HG03095 (cell line): ENCODE results near the gene HMGCS1.
"Not testable (repeated sequence)": the region's sequence is repeated elsewhere in the genome, so short reads cannot be mapped to it uniquely, and the experiment has no call there.

ENCODE experiments used
- ATAC-seq: cut with Tn5 transposase; IDR thresholded peaks from one replicate; pipeline ENCODE4 v1.9.1; 2021; ENCODE audit warnings: moderate library complexity; ENCODE audit not compliant: unreplicated experiment

Gene HMGCS1

DNA sequence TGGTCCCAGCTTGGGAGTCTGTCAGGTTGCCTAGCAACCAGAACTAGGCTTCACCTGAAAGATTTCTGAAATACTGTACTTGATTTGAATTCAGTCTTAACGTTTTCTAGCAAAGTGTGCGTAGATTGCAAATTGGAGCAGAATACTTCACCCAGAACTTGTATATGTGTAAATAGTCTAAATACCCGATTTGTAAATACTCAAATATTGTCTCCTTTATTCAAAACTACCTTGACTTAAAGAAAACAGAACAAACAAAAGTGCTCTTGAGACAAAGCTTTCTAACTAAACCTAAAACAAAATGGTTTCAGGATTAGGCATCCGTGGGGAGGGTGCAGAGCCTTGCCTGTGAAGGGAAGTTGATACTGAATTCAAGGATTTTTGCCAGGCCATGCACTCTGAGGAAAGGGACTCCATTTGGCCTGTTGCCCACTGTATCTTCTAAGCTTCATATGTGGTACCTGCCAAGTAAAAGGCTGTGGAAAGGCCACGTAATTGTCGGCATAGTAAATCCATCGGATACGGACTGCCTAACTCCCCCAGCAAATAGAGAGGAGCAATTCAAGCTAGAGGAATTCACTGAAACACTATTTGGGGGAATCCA lies 744 bp upstream of the HMGCS1 start:
- no peak for ATAC-seq

DNA sequence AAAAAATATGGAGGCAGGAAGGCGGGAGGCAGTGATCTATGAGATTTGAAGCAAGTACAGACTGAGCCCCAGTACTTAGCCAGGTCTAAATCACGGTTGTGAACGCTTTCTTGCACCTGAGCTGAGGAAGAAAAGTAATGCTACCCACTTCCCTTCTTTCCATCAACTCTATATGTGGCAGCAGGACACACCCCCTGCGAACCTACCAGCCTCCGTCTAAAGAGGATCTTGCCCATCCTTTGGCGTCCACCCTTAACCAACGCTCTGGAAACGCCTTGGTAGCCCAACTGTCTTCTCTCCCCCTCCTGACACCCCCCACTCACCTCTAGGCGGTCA lies 545 bp downstream of the HMGCS1 start:
- peak; percentile 4 for ATAC-seq

DNA sequence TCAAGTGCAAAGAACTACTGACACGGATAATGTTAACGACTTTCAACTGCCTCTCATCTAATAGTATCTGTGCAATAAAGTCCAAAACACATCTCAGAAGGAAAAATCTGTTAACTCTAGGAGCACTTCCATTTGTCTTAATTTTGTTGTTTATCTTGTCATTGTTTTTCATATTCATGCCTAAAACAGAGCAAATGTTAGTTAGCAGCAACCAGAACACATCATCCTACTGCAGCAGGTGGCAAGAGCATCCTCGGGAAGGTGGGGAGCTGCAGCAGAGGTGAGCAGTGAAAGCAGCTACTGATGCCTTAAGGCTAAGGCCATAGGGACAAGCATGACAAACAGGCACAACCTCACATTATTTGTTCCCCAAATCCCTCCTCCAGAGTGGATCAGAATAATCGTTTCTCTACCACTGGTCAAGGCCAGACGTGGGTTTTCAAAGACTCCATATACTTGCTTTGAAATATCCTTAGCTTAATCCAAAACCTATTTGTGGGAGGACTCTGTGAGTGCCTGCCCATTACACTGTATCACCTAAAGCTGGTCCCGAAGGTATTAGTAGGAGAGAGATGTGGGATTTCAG lies 1.0 kb downstream of the HMGCS1 start:
- ATAC-seq = no peak

DNA sequence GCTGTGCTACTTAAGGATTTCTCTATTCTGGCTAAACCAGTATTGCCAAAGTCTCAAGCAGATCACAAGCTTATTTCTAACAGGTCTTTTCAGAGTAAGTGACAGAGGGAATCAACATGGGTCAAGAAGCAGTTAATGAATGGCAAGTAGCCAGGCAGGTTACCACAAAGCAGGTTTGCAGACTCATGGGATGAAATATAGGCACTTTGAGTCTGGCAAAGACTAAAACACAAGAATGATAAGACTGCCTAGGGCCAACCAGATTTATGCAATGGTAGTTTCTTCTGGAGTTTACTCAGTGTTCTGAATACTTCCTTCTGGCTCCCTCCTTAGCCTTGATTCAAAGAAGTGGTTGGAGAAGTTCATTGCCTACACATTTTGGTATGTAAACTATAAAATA lies 3.6 kb downstream of the HMGCS1 start:
- no peak for ATAC-seq

DNA sequence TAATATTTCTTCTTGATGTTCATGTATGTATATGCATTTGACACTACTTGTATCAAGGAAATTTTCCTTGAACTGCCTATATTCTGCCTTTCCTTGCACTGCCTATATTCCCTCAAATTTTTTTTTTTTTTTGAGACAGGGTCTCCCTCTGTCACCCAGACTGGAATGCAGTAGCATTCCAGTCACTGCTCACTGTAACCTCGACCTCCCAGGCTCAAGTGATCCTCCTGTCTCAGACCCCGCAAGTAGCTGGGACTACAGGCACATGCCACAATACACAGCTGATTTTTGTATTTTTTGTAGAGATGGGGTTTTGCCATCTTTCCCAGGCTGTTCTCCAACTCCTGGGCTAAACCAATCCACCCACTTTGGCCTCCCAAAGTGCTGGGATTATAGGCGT lies 4.1 kb downstream of the HMGCS1 start:
- no peak for ATAC-seq

DNA sequence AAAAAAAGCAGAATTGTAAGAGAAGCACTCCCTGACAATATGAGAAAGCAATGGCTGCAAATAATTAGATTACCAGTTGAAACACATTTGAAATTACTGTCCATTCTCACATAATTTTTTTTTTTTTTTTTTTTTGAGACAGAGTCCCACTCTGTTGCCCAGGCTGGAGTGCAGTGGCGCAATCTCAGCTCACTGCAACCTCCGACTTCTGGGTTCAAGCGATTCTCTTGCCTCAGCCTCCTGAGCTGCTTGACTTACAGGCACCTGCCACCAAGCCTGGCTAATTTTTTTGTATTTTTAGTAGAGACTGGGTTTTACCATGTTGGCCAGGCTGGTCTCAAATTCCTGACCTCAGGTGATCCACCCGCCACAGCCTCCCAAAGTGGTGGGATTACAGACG lies 6.3 kb downstream of the HMGCS1 start:
- ATAC-seq = not testable (repeated sequence)

DNA sequence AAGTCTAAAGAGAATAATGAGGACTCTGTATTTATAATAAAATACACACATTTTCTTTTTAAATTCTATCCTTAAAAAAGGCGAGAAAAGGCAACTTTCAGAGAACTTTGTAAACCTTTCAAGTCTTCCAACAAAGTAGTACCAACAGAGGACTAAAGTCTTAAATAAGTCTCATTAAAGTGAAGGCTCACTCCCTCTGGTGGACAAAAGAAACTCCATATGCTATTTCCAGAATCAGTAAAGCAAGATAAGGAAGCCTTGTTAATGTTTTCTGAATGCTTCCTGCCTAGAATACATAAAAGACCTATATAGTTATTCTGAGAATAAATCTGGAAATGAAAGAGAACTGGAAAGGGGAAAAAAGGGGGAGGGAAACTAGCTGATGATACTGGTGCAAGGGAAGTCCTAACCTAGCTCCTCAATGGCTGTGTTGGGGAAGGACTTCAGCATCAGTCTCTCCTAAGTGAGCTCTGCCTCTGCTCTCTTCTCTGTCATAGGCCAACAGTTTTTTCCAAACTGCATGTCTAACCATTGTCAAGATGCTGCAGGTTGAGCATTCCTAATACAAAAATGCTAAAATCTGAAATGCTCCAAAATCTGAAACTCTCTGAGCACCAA lies 7.2 kb downstream of the HMGCS1 start:
- peak; percentile 52 for ATAC-seq

DNA sequence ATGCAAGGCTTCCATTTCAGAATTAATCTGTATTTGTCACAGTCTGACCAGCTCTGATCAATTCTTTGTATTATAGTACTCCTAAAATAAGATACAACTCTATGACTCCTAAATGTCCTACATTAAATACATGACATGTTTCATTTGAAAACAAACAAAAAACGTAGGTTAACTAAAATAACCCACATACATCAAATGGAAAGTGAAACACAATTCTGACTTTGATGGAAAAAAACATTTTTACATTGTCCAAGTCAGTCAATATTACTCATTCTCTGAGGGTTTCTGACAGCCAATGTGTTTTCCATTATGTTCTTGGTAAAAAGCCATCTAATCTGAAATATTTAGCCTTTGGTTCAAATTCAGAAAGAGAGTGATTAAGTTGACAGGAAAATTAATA lies 8.7 kb downstream of the HMGCS1 start:
- no peak for ATAC-seq

DNA sequence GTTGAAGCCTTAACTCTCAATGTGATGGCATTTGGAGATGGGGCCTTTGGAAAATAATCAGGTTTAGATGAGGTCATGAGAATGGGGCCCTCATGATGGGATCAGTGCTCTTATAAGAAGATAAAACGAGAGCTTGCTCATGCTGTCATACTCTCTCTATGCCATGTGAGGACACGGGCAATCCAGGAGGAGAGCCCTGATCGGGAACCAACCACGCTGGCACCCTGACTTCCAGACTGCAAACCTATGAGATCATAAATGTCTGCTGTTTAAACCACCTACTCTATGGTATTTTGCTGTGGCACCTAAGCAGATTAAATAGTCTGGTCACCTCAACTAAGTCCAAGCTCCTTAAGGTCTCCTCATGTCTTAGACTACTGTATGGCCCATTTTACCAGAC lies 10.0 kb downstream of the HMGCS1 start:
- ATAC-seq = no peak

DNA sequence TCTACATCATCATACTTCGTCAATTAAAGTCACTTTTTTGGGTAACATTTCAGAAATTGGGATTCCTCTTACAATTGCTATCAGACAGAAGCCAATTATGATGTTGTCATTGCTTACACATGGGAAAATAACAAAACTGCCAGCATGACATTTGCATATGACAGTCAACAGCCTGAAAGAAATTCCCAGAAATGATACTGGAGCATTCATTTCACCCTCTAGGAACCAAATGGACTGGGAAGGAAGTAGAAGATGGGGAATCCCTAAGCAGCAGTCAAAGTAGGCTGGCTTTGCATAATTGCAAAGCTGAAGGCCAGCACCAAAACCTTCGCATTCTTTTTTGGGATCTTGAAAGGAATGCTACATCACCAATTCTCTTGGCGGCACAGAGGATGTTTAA lies 10.7 kb downstream of the HMGCS1 start:
- ATAC-seq = no peak

DNA sequence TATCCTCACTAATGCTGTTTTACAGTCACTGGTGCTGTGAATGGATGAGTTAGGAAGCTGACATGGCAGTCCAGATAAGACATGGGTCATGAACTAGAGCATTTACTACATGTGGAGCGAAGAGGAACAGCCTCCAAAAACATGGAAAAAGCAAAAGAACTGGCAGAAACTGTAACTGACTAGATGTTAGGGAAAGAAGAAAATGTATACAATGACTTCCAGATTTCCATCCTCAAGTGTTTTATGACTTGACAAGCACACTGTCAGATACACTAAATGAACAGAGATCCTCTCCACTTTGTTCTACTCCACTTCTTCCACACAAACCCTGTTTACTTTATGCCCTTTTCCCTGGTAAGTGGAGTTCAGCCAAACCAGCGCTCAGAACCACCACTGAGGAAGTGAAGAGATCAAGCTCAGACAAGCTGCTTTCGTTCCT lies 11.5 kb downstream of the HMGCS1 start:
- ATAC-seq = no peak

DNA sequence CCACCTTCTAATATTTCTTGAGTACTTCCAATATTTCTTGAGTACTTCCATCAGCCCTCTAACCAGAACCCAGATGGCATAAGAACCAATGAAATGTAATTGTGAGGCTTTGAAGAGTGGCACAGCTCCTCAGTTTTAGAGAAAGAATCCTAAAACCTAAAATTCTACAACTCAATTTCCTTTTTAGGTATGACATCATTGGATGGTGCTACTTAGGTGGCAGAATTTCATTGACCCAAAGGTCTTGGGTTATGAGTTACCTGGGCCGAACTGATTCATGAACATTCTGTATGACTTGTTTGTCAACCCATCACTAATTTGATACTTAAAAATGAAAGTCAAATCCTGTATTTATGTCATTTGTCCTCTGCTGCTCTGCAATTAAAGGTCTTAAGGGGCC lies 13.1 kb downstream of the HMGCS1 start:
- no peak for ATAC-seq

DNA sequence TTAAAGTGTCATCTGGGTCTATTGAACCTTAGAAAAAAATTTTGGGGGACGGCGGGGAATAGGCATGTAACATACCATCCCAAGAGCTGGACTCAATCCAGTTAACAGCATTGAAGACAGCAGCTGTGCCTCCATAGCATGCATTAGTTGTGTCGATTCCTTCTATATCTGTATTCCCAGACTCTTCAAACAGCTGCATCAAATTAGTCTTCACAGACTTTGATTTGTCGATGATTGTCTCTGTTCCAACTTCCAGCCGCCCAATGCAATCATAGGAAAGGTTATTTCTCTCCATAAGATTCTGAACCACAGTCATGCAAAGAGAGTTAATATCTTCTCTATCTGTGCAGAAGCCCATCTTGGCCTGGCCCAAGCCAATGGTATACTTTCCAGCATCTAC lies 14.8 kb downstream of the HMGCS1 start:
- ATAC-seq = no peak

DNA sequence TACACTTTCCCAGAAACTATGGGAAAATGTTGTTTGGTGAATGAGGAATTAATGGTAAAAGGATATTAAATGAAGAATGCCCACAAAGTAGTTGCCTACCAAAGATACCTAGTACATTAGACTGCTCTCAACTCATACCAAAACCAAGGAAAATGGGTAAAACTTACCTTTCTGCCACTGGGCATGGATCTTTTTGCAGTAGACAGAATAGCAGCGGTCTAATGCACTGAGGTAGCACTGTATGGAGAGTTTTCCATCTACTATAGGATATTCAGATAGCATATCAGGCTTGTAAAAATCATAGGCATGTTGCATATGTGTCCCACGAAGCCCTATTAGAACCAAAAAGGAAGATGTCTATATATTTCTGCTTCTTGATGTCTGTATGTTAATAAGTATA lies 16.4 kb downstream of the HMGCS1 start:
- ATAC-seq = no peak

DNA sequence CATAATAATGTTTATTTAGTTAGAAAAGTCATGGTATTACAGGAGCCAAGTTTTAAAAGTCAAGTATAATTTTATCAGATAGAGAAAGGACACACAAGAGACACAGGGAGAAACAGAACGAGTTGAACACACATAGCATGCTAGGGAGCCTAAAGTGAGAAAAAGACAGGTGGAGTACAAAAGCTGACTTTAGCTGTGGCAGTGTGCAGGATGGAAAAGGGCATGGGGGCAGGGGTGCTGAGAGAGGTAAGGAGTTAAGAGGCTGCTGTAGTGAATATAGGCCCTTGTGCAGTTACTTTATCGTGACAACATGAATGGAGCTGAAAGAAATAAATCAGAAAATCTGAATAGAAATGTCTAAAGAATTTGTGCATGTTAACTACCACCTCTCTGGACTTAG lies 18.0 kb downstream of the HMGCS1 start:
- ATAC-seq = no peak

DNA sequence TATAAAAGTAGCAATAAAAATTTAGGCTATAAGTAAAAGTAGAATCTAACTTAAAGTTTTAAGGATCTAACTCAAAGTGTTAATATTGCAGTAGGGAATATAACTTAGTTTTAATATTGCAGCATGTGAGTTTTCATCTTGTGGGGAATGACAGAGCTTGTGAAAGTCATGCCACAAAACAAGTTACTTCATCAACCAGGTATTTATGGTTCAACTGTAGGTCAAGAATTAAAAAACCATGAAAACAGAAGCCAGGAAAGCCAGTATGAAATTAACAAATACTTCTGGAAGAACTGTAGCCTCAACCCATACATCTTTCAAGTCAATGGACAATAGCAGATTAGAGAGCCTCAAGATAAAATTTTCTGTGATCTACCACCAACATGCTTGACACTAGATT lies 19.0 kb downstream of the HMGCS1 start:
- no peak for ATAC-seq

DNA sequence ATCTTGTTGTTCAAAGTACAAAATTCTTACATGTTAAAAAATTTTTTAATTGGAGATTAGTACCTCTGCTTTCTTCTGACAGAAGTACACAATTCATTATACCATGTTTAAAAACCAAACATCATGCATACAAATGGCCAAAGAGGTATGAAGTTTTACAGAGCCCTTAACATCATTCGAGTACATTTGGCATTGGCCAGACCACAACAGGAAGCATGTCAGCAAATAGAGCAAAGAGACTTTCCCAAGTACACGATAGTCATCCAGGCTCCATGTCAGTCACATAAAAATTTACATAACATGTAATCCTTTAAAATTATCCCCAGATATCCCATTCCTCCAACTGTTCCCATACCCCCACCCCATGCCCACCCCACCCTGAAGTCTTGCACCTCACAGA lies 22.5 kb downstream of the HMGCS1 start:
- ATAC-seq = no peak

DNA sequence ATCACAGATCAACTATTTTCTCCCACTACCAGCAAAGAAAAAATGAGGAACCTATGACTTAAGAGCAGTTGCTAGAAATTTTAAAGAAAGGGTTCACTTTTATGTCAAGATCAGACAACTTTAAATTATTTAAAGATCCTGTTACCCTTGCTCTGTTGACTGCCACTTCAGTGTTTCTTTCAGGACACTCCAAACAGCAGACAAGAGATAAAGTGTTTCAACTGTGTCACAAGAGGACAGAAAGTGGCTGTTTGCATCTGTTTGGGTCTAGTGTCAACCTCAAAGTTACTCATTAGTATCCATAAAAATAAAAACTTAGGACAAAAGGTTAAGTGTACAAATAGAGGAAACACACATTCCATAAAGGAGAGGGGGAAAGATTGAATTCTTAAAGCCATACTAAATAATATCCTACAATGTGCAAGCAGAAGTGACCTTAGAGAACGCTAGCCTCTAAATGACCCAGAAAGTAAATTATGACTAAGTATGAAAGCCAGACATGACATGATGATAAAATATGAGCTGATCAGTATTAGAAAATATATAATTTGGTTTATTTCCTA lies 24.9 kb downstream of the HMGCS1 start:
- ATAC-seq = no peak

DNA sequence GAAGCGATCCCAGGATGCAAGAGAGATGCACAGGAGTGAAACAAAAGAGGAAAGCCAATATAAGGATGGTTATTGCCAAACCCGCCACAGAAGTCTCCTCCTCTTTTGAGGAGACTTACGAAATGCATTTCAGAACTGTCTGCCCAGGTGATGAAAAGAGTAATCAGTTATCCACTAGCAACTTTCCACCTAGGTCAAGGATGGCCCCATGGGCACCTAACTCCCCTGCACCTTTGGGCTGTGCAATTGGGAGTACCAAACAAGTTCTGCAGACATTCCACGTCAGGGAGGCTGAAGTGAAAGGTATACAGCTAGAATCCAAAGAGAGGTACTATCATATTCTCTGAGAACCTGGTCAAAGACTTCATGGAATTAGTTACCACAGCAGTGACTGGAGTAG lies 25.7 kb downstream of the HMGCS1 start:
- no peak for ATAC-seq

DNA sequence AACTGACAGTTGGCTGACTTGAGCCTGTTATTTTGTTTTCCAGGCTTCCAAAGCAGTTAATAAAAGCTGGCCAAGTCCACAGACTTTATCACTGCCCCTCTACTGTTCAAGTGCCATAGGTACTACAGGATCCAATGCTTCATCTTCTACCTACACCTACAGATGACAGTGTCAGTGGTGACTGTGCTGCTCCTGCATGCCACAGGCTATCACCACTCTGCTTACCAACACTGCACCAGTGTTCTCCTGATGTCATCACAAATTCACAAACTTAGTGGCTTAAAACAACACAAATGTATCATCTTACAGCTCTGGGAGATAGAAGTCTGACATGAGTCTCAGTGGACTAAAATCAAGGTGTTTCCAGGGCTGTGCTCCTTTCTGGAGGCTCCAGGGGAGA lies 26.6 kb downstream of the HMGCS1 start:
- ATAC-seq = no peak

DNA sequence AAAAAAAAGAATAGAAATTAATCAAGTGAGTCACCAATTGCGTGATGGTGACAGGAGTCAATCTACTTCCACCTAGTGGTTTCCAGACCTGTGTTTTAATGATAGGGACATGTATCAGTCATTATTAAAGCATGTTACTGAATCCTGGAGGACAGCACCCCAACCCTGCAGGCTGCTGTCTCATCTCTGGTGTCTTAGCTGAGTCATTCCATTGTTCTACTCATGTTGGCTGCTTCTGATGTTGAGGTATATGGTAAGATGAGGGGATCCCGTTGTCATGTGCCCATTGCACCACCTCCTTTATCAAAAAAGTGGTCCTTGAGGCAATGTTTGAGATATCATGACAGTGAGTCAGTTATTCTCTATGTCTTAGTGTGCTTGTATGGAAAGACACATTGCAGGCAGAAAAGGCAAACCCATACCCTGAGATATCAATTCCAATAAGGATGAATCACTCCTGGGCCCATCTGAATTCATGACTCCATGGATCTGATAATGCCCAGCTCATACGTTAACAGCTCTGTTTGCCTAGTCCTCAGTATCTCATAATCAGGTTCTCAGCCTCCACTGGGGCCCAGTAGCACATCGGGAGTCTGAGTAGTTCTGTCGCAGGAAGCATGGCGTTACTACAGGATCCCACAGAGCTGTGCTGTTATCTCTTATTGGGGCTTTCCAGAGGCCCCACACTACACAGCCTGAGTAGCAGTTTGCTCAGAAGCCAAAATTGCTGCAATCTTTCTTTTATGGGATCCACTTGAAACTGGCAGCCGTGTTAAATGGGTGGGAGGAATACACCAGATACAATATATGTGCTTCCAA lies 31.2 kb downstream of the HMGCS1 start:
- ATAC-seq = no peak
